A549 (cell line): ENCODE data around the gene PPP2R2C. TPM values are rescaled to one million over a fixed set of nuclear protein-coding genes. Genes with fewer than 3 reads are reported as not detected.

Source experiments
- ATAC-seq, 2 experiments: fragments of 200-7000 bp in 1 of 2; fragments of >200 bp in 1 of 2; cut with Nextera tagmentation in 1 of 2; cut with Tn5 transposase in 1 of 2; 3 replicates each; pipeline versions ENCODE4 v1.8.0 to v1.9.1; 2018 to 2020; ENCODE audit warnings: mild to moderate bottlenecking in 1 of 2, moderate library complexity in 1 of 2
- CTCF ChIA-PET: fragments of 300-600 bp; sonication (Branson Sonifier 250); formaldehyde crosslinking; extraction: SDS; loops from one replicate; lab custom pipeline; 2021; ENCODE audit warnings: antibody characterized with exemption, inconsistent platforms; lab: Yijun Ruan, JAX
- POLR2A ChIA-PET: fragments of 350-600 bp; formaldehyde crosslinking; extraction: SDS; loops from one replicate; lab custom pipeline; 2021; ENCODE audit warnings: antibody characterized with exemption, inconsistent platforms; lab: Yijun Ruan, JAX
- DNase-seq, 2 experiments: peaks; one replicate each; pipeline versions ENCODE4 v3.0.0 to v3.0.0-alpha.2; 2011 to 2016; ENCODE audit warnings: low read depth in 1 of 2, low spot score in 1 of 2
- FAIRE-seq: peaks from 2 replicates; lab custom pipeline; 2011; peaks lifted over from hg19 to GRCh38; lab: Jason Lieb, UNC
- H3K27ac ChIP-seq, 2 experiments: fragments of >200 bp; sonication (Bioruptor Twin); formaldehyde crosslinking; 3 replicates each; pipeline ENCODE4 v1.5.1; 2016 to 2017
- H3K4me1 ChIP-seq: fragments of >200 bp; sonication (Bioruptor Twin); formaldehyde crosslinking; 3 replicates; pipeline ENCODE4 v1.6.1; 2016
- H3K4me2 ChIP-seq: fragments of >200 bp; sonication (Bioruptor Twin); formaldehyde crosslinking; 3 replicates; pipeline ENCODE4 v1.6.1; 2016
- H3K4me3 ChIP-seq: fragments of >200 bp; sonication (Bioruptor Twin); formaldehyde crosslinking; 3 replicates; pipeline ENCODE4 v1.5.1; 2016
- H3K9me3 ChIP-seq: fragments of >200 bp; sonication (Bioruptor Twin); formaldehyde crosslinking; 3 replicates; pipeline ENCODE4 v1.6.1; 2016
- CBX8 ChIP-seq: fragments of 200-600 bp; sonication (generic); IDR thresholded peaks from 2 replicates; pipeline ENCODE4 v1.6.1; 2016
- CHD4 ChIP-seq: fragments of 200-600 bp; sonication (generic); IDR thresholded peaks from 2 replicates; pipeline ENCODE4 v1.6.1; 2016; ENCODE audit warnings: antibody characterized with exemption, mild to moderate bottlenecking, borderline replicate concordance
- EHMT2 ChIP-seq: fragments of 200-600 bp; sonication (generic); IDR thresholded peaks from 2 replicates; pipeline ENCODE4 v1.6.1; 2016; ENCODE audit warnings: antibody characterized with exemption, low read depth, mild to moderate bottlenecking, moderate library complexity
- FOSB ChIP-seq: fragments of 250-450 bp; sonication (Bioruptor Pico); IDR thresholded peaks from 2 replicates; pipeline ENCODE4 v1.5.0; 2020; ENCODE audit warnings: mild to moderate bottlenecking, moderate library complexity
- GATA3 ChIP-seq: IDR thresholded peaks from 2 replicates; pipeline ENCODE4 v1.6.1; 2012; ENCODE audit warnings: borderline replicate concordance
- HDAC2 ChIP-seq: fragments of 200-600 bp; sonication (generic); IDR thresholded peaks from 2 replicates; pipeline ENCODE4 v1.6.1; 2016
- HOXB13 ChIP-seq: fragments of 250-450 bp; sonication (Bioruptor Pico); IDR thresholded peaks from 2 replicates; pipeline ENCODE4 v1.5.0; 2020; ENCODE audit warnings: low read depth, mild to moderate bottlenecking, moderate library complexity
- MAZ ChIP-seq: fragments of 150-350 bp; IDR thresholded peaks from 2 replicates; pipeline ENCODE4 v1.6.1; 2014; ENCODE audit warnings: antibody characterized with exemption, low read depth, low read length, borderline replicate concordance
- NPAS2 ChIP-seq: fragments of 250-450 bp; sonication (Bioruptor Pico); IDR thresholded peaks from 2 replicates; pipeline ENCODE4 v1.8.0; 2022; ENCODE audit warnings: mild to moderate bottlenecking, moderate library complexity, borderline replicate concordance
- POLR2AphosphoS2 ChIP-seq: conservative IDR thresholded peaks from 2 replicates; pipeline ENCODE4 v1.6.1; 2012; ENCODE audit warnings: low read length, improper control_type of control experiment, inconsistent platforms
- RAD21 ChIP-seq, 2 experiments: fragments of >200 bp in 1 of 2; sonication (Bioruptor Twin) in 1 of 2; formaldehyde crosslinking in 1 of 2; IDR thresholded peaks in 1 of 2; conservative IDR thresholded peaks in 1 of 2; 2 replicates in 1 of 2; 3 replicates in 1 of 2; pipeline ENCODE4 v1.6.1; 2012 to 2018; ENCODE audit warnings: inconsistent platforms in 1 of 2
- TP53 ChIP-seq: fragments of 250-450 bp; sonication (Bioruptor Pico); IDR thresholded peaks from 2 replicates; pipeline ENCODE4 v1.5.0; 2021; ENCODE audit warnings: mild to moderate bottlenecking, moderate library complexity
- ZC3H11A ChIP-seq: fragments of 450-650 bp; IDR thresholded peaks from 2 replicates; pipeline ENCODE4 v1.6.1; 2014; ENCODE audit warnings: antibody characterized with exemption, mild to moderate bottlenecking
- WGBS: methylation state at CpG from one replicate; pipeline ENCODE4 v1.1.6; 2017; ENCODE audit errors: missing lambda C conversion rate; 5-methylcytosine and 5-hydroxymethylcytosine counted together
- polyA plus RNA-seq, 4 experiments: library from polyadenylated mRNA; depleted of rRNA in 3 of 4; stranded (reverse); fragments of >200 nt; fragmentation: RNase III in 1 of 4; extraction: RNeasy Plus Mini Kit Qiagen cat#74134 plus additional on column Dnase treatment in 1 of 4; gene quantifications; 2 replicates in 3 of 4; 3 replicates in 1 of 4; pipeline ENCODE4 v1.2.3, GENCODE V29; 2011 to 2017
- TF ChIP-seq, protein P1 (sequence below): fragments of 450-650 bp; IDR thresholded peaks from 2 replicates; pipeline ENCODE4 v1.6.1; 2014; ENCODE audit warnings: antibody characterized with exemption
- TF ChIP-seq, protein P2 (sequence below): IDR thresholded peaks from 2 replicates; pipeline ENCODE4 v1.6.1; 2012
- TF ChIP-seq, protein P3 (sequence below): IDR thresholded peaks from 2 replicates; pipeline ENCODE4 v1.6.1; 2012; ENCODE audit warnings: low read depth, borderline replicate concordance
- TF ChIP-seq, protein P4 (sequence below): fragments of 200-600 bp; sonication (generic); IDR thresholded peaks from 2 replicates; pipeline ENCODE4 v1.6.1; 2016; ENCODE audit warnings: antibody characterized with exemption, mild to moderate bottlenecking, moderate library complexity
- TF ChIP-seq, protein P5 (sequence below): fragments of >200 bp; sonication (Bioruptor Twin); formaldehyde crosslinking; IDR thresholded peaks from 3 replicates; pipeline ENCODE4 v1.6.1; 2016

The PPP2R2C gene
- polyA plus RNA-seq, 2 of the 4 experiments (the other 2 are of a cell fraction) = 23.9 to 29.4 TPM

DNA sequence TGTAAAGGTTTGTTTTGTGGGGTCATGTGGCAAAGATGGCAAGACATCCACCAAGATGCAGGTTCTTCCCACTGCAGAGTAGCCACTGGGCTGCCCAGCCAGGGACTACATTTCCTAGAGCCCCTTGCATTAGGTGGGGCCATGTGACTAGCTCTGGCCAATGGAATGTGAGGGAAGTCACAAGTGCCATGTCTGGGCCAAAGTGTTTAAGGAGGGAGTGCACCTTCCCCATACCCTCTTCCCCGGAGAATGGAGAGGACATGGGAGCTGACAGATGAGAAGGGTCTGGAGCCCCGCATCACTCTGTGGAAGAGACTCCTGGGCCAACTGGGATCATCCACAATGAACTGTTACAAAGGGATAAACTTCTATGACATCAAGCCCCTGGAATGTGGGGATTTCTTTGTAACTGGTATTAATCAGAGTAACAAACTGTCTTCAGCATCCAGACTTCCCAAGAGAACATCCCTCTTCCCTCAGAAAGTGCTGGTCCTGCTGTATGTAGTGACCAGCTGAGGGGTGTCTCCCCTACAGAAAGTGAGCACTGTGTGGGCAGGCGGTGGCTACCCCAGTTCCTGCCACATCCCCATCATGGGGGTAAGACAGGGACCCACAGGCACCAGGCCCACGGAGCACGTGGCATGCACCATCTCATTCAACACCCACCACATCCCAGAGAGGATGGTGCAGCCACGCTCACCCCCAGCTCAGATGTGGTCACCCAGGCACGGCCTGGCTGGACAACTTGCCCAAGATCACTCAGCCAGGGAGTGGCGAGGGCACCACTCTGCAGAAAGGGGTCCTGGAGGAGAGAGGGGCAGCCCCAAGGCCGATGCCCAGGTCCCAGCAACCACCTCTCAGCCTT is 10.9 kb downstream of the PPP2R2C start:
- no peaks in the 10 kb centered on the region; the same call in 2 of the 3 replicates for H3K9me3 ChIP-seq
- H3K4me2 ChIP-seq = 0 out of 3 replicates have a peak overlapping the region, but pooled peaks have one; percentile 19
- H3K4me3 ChIP-seq = no peak overlapping the region
- no peak for FAIRE-seq
- peaks cover 22% of the 10 kb centered on the region for H3K4me1 ChIP-seq
- 93% methylated on average over 2 of the region's 9 CpGs for WGBS
- TF ChIP-seq CHD4 = no peak
- TF ChIP-seq, protein P1, sequence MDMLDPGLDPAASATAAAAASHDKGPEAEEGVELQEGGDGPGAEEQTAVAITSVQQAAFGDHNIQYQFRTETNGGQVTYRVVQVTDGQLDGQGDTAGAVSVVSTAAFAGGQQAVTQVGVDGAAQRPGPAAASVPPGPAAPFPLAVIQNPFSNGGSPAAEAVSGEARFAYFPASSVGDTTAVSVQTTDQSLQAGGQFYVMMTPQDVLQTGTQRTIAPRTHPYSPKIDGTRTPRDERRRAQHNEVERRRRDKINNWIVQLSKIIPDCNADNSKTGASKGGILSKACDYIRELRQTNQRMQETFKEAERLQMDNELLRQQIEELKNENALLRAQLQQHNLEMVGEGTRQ = peak; percentile 53
- no peak for DNase-seq
- ChIA-PET CTCF (no interaction called here), POLR2A (no interaction called here)
- H3K27ac ChIP-seq = peak overlapping the region in 1 of 2 experiments; percentile 35; a peak in 1 of 6 replicates
- ATAC-seq = peak; percentile 43 to 58; a peak in 3 of 6 replicates

DNA sequence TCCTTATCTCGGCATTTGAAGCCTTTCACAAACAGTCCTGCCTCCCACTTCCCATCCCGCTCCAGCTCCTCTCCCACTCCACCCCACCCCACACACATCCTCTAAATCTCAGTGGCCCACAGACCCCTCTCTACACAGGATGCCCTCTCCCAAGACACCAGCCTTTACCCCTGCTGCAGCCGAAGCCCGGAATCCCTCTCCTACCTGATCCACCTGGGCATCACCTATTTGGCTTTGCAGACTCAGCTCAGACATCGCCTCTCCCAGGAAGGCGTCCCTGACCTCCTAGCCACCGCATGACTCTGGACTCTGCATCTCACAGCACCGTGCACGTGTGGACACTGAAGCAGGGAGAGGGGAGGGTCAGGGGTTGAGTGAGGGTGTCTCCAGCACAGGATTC is 11.5 kb downstream of the PPP2R2C start:
- POLR2A ChIA-PET = no interaction called here
- WGBS = 88% methylated on average over 8 of the region's 9 CpGs
- FAIRE-seq = no peak

More for the DNA sequence above, 11.5 kb downstream of the PPP2R2C start:
- H3K27ac ChIP-seq = no peak overlapping the region
- no peak for ATAC-seq
- no peak overlapping the region for H3K4me2 ChIP-seq
- no peaks in the 10 kb centered on the region; the same call in 2 of the 3 replicates for H3K9me3 ChIP-seq
- no peak for TF ChIP-seq CBX8
- no peak for TF ChIP-seq CHD4
- TF ChIP-seq NPAS2 (CRISPR knock-in tag) = no peak
- TF ChIP-seq, protein P2, sequence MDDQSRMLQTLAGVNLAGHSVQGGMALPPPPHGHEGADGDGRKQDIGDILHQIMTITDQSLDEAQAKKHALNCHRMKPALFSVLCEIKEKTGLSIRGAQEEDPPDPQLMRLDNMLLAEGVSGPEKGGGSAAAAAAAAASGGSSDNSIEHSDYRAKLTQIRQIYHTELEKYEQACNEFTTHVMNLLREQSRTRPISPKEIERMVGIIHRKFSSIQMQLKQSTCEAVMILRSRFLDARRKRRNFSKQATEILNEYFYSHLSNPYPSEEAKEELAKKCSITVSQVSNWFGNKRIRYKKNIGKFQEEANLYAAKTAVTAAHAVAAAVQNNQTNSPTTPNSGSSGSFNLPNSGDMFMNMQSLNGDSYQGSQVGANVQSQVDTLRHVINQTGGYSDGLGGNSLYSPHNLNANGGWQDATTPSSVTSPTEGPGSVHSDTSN = no peak
- no peak for TF ChIP-seq HOXB13 (CRISPR knock-in tag)
- TF ChIP-seq HDAC2 = no peak
- TF ChIP-seq, protein P3, sequence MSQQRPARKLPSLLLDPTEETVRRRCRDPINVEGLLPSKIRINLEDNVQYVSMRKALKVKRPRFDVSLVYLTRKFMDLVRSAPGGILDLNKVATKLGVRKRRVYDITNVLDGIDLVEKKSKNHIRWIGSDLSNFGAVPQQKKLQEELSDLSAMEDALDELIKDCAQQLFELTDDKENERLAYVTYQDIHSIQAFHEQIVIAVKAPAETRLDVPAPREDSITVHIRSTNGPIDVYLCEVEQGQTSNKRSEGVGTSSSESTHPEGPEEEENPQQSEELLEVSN = no peak
- no peak for TF ChIP-seq TP53 (CRISPR knock-in tag)
- no peak for TF ChIP-seq ZC3H11A
- no peak for TF ChIP-seq POLR2AphosphoS2
- TF ChIP-seq, protein P4, sequence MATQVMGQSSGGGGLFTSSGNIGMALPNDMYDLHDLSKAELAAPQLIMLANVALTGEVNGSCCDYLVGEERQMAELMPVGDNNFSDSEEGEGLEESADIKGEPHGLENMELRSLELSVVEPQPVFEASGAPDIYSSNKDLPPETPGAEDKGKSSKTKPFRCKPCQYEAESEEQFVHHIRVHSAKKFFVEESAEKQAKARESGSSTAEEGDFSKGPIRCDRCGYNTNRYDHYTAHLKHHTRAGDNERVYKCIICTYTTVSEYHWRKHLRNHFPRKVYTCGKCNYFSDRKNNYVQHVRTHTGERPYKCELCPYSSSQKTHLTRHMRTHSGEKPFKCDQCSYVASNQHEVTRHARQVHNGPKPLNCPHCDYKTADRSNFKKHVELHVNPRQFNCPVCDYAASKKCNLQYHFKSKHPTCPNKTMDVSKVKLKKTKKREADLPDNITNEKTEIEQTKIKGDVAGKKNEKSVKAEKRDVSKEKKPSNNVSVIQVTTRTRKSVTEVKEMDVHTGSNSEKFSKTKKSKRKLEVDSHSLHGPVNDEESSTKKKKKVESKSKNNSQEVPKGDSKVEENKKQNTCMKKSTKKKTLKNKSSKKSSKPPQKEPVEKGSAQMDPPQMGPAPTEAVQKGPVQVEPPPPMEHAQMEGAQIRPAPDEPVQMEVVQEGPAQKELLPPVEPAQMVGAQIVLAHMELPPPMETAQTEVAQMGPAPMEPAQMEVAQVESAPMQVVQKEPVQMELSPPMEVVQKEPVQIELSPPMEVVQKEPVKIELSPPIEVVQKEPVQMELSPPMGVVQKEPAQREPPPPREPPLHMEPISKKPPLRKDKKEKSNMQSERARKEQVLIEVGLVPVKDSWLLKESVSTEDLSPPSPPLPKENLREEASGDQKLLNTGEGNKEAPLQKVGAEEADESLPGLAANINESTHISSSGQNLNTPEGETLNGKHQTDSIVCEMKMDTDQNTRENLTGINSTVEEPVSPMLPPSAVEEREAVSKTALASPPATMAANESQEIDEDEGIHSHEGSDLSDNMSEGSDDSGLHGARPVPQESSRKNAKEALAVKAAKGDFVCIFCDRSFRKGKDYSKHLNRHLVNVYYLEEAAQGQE = no peak
- TF ChIP-seq, protein P5, sequence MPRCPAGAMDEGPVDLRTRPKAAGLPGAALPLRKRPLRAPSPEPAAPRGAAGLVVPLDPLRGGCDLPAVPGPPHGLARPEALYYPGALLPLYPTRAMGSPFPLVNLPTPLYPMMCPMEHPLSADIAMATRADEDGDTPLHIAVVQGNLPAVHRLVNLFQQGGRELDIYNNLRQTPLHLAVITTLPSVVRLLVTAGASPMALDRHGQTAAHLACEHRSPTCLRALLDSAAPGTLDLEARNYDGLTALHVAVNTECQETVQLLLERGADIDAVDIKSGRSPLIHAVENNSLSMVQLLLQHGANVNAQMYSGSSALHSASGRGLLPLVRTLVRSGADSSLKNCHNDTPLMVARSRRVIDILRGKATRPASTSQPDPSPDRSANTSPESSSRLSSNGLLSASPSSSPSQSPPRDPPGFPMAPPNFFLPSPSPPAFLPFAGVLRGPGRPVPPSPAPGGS = no peak
- TF ChIP-seq RAD21 (conservative IDR thresholded peaks at IDR 0.05 in 1 of 2, IDR thresholded peaks at IDR 0.05 in 1 of 2) = no peak
- TF ChIP-seq MAZ = no peak
- TF ChIP-seq GATA3 = no peak
- TF ChIP-seq, protein P1 = no peak
- TF ChIP-seq EHMT2 = no peak
- no peak for TF ChIP-seq FOSB (CRISPR knock-in tag)
- CTCF ChIA-PET = no interaction called here
- H3K4me3 ChIP-seq = no peak overlapping the region
- no peak for DNase-seq
- peaks cover 22% of the 10 kb centered on the region for H3K4me1 ChIP-seq
